ENCODE data around the gene DAZAP2.
A peak's percentile ranks its signal among the peaks of the same experiment; 100 is the strongest.
"Not testable (repeated sequence)": the region's sequence is repeated elsewhere in the genome, so short reads cannot be mapped to it uniquely, and the experiment has no call there.

Gene DAZAP2

GRCh38 chr12:51217133-51217967 is 21.3 kb upstream of the DAZAP2 start:
- DNase-seq, result peak; percentile 76

GRCh38 chr12:51217968-51218606 is 20.5 kb upstream of the DAZAP2 start, which contains the start of gene POU6F1:
POU6F1 (minus strand) TSS chr12:51218062; CDS start chr12:51206836, 11,226 bp downstream.
- peak; percentile 89 for DNase-seq

GRCh38 chr12:51218607-51219161 is 19.9 kb upstream of the DAZAP2 start:
- DNase-seq, result peak; percentile 64

- DNase-seq, result no peak
Measured at GRCh38 chr12:51219322-51219721, 19.3 kb upstream of the DAZAP2 start.

GRCh38 chr12:51219857-51220256 is 18.8 kb upstream of the DAZAP2 start:
- DNase-seq, result not testable (repeated sequence)

- no peak for DNase-seq
Measured at GRCh38 chr12:51222461-51222860, 16.2 kb upstream of the DAZAP2 start.

GRCh38 chr12:51224625-51225024 is 14.0 kb upstream of the DAZAP2 start:
- no peak for DNase-seq

- DNase-seq, result no peak
Measured at GRCh38 chr12:51225234-51225633, 13.4 kb upstream of the DAZAP2 start.

- no peak for DNase-seq
Measured at GRCh38 chr12:51225771-51226170, 12.9 kb upstream of the DAZAP2 start.

GRCh38 chr12:51227112-51227511 is 11.5 kb upstream of the DAZAP2 start:
- not testable (repeated sequence) for DNase-seq

GRCh38 chr12:51227962-51228361 is 10.7 kb upstream of the DAZAP2 start:
- no peak for DNase-seq

- no peak for DNase-seq
Measured at GRCh38 chr12:51229116-51229809, 9.4 kb upstream of the DAZAP2 start.

- DNase-seq, result no peak
Measured at GRCh38 chr12:51232642-51233041, 6.0 kb upstream of the DAZAP2 start.

GRCh38 chr12:51234530-51234929 is 4.1 kb upstream of the DAZAP2 start:
- no peak for DNase-seq

GRCh38 chr12:51238037-51238509 is 553 bp upstream of the DAZAP2 start:
- no peak for DNase-seq

GRCh38 chr12:51240971-51241370 is 2.3 kb downstream of the DAZAP2 start:
- no peak for DNase-seq

- DNase-seq, result no peak
Measured at GRCh38 chr12:51242120-51242519, 3.5 kb downstream of the DAZAP2 start.

- DNase-seq, result no peak
Measured at GRCh38 chr12:51242876-51243275, 4.2 kb downstream of the DAZAP2 start.

GRCh38 chr12:51244269-51244668 is 5.6 kb downstream of the DAZAP2 start:
- DNase-seq, result no peak

- DNase-seq, result no peak
Measured at GRCh38 chr12:51245476-51246253, 7.0 kb downstream of the DAZAP2 start.

GRCh38 chr12:51246254-51246853 is 7.7 kb downstream of the DAZAP2 start:
- no peak for DNase-seq

All from activated CD8-positive, alpha-beta memory T cell treated with anti-CD3 and anti-CD28 coated beads for 24 hours (primary cell).